Stimulated activated CD4-positive, alpha-beta T cell treated with anti-CD3 and anti-CD28 coated beads, Interleukin-15, amount 100 ng/mL, for 24 hours (primary cell): ENCODE measurements around the gene VPS37D.

ENCODE experiments used
- DNase-seq: peaks from one replicate; pipeline ENCODE4 v3.0.0-alpha.2; 2020

Gene VPS37D

DNA sequence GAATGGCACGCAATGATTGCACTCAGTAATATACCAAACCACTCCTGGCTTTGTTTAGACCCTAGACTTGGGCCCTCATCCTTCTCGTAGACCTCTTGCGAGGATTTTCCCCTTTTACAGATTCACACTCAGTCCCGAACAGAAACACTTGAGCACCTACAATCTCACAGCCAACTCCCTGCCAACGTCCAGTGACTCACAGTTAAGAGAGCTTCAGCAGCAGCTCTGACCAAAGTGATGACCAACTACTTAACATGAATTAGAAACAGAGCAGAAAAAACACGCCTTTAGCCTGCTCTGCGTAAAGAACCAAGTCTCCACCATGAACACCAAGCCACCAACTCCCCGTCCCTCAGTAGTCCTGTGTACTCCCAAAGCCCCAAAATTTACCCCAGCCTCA, 13.4 kb downstream of the VPS37D start:
- no peak for DNase-seq

DNA sequence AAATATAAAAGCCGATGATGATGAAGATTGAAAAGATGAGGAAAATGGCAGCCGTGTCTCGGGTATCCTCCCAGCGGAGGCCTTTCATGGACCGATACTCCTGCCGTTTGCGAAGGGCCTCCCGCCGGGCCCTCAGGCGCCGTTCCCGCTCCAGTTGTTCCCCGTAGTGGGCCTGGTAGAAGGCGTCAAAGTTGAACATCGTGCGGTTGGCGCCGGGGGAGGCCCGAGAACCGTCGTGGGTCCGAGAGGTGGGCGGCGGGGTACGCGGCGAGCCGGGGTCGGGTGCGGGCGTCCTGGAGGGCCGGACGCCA, 15.1 kb downstream of the VPS37D start:
- DNase-seq = no peak

DNA sequence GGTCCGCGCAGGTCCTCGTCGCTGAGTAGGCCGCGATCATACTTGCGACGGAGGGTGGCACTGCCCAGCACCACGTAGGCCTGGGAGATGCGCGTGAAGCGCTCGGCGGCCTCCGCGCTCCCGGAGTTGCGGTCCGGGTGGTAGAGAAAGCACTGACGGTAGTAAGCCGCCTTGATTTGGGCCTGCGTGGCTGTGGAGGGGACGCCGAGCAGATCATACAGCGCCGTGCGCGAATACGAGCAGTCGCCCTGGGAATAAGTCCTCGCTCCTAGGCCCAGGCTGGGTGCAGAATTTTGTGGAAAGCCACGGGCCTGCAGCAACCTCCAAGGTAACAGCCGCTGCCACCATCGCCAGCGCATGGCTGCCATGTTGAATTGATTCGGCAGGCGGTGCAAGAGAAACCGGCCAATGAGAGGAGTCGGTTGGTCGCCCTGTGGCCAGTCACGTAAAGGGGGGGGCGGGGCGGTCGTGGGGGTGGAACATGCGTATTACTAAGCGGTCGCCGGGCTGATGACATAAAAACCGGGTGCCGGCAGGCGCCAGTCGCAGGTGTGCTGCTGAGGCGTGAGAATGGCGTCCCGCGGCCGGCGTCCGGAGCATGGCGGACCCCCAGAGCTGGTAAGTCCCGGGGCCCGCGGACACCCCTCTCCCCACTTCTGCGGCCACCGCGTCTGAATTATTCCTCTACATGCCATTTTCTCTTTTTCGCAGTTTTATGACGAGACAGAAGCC, 15.6 kb downstream of the VPS37D start, which contains the start of the genes BUD23 and DNAJC30:
Gene BUD23, plus strand, starts transcription at position 542 of the 732 bp plus-strand sequence. Its CDS starts 29 bp downstream, at position 571.
Gene DNAJC30, minus strand, starts transcription at position 398 of the 732 bp plus-strand sequence. Its CDS starts 30 bp downstream, at position 368.
- DNase-seq = peak; percentile 98

DNA sequence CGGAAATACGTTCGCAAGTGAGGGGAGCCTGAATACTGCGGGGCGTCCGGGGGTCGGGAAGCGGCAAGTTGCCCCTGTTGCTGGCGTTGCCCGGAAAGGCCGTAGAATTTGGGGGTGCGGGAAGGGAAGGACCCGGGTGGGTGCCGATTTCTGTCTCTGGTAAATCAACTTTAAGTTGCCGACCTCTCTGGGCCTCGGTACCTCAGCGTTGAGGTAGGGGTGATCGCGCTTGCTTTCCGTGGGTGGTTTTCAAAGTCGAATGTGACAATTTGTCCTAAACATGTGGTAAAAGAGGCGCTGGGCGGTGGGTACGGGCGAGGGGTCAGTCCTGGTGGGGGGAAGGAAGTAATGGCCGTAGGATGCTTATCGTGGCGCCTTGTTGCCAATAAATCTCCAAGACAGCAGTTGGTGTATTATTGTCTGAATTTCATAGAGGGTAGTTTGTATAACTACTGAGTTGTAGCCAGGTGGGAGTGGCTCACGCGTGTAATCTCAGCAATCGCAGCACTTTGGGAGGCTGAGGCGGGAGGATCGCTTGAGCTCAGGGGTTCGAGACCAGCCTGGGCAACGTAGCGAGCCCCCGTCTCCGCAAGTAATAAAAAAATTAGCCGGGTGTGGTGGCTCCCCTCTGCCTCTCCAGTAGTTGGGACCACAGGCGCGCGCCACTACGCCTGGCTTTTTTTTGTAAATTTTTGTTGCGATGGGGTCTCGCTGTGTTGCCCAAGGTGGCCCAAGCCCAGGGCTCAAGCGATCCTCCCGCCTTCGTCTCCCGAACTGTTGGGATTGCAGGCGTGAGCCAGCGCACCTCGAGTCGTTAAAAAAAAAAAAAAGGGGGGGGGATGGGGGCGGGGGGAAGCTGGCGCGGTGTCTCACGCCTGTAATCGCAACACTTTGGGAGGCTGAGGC, 16.4 kb downstream of the VPS37D start:
- peak; percentile 30 for DNase-seq

DNA sequence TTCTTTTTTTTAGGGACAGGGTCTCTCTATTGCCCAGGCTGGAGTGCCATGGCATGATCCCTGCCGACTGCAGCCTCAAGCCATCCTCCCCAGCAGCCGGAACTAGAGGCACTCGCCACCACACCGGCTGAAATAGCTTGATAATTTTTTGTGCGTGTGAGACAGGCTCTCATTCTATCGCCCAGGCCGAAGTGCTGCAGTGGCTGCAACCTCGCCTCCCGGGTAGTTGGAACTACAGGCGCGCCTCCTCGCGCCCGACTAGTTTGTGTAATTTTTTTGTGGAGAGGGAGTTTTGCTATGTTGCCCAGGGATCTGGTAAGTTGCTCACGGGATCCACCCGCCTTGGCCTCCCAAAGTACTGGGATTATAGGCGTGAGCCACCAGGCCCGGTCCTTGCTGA, 17.7 kb downstream of the VPS37D start:
- DNase-seq = no peak

DNA sequence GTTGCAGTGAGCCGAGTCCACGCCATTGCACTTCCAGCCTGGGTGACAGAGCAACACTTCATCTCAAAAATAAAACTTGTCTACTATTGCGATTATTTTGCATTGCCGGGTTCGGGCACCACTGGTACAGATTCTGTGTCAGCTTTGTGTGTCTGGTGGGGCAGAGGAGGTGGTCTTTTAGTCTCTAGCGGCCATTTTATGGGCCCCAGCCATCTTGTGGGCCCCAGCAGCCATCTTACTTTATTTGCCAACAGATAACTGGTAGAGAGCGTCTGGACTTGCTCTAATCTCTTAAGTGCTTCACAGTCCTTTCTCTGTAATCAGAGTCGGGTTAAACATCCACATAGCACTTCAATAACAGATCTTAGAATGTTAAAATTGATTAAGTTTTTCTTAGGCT, 20.7 kb downstream of the VPS37D start:
- no peak for DNase-seq

DNA sequence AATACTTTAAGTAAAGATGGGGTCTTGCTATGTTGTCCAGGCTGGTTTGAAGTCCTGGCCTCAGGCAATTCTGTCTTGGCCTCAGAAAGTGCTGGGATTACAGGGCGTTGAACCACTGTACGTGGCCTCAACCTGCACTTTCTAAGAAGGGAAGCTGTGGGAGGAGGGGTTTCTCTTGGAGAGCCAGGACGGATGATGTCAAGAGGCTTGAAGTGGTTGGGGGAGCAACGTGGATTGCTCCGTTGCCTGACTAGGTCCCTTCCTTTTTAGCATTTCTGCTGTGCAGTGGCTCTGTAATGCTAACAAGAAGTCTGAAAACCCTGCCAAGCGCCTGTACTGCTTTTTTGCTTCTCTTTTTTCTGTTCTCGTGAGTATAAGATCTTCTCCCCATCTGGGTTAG, 23.0 kb downstream of the VPS37D start:
- DNase-seq = no peak

DNA sequence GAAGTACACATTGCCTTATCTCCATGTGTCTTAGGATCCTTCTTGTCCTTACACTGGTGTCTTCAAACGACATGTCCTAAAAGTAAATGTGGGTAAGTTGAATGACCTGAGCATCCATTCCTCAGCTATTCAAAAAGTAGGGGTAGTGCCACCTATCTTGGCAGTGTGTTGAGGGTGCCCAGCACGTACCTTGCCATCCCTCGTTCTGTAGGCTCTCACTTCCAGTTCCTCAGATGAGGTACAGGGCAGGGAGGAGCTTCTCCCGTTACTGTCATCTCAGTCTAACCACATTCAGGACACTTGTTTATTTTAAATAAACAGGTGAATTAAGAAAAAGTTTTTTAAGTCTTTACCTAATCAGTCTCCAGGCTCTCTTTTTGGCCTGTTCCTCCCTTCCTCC, 28.7 kb downstream of the VPS37D start:
- DNase-seq = no peak

DNA sequence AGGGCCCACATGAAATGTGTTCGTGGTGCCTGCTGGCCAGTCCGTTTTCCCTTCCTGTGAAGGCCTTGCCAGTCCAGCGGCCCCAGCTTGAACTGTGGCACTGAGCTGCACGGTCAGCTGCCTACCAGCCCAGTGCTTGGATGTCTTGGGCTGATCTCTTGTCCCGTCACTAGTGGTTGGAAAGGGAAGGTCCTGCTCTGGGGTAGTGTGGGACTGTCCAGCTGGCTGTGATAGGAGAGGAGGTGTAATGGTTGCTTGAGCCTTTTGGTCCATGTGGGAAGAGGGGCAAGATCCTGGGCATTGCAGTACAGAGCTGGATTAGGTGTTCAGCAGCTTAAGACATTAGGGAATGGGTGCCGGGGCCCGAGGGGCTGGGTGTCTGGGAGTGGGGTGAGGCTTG, 30.8 kb downstream of the VPS37D start:
- no peak for DNase-seq

DNA sequence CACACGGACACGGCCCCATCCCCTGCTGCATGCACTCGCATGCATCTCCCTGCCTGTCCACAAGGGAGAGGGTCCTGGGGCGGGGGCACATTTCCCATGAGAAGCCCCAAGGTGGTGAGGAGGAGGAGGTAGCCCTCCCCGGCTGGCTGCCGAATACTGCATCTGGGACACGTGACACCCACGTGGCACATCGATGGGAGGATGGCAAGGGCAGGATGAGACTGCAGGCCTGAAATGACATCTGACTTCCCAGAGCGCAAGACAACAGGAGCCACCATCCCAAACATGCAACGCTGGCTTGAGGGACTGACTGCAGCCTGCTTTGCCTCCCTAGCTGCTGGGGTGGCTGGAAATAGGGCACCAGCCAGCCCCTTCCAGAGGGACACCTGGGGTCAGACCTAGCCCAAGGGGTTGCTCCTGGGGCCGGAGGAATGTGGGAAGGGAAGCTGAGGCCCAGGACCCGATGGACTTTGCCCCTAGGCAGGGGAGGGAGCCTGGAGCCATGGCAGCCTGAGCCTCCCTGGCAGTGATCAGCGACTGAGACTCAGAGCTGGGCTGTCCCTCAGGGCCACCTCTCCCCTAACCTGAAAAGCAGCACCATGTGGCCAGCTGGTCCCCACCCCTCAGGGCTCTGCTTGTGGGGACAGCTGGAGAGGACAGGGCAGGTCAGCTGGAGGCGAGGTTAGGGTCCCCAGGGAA, 31.9 kb downstream of the VPS37D start:
- no peak for DNase-seq

DNA sequence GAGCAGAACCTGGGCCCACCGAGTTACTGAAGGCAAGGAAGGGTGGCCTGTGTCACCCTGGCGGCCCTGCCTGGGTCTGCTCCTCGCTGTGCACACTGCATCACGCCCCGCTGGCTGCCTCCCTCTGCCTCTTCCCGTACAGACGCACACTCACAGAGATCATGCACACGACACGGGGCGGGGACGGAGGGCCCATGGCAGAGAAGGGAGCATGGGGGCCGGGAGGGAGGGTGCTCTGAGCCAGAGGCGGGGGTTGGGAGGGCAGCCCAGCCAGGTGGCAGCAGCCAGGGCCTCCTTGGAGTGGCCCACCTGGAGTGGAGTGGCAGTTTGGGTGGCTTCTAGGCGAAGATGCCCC, 32.4 kb downstream of the VPS37D start:
- DNase-seq = no peak

DNA sequence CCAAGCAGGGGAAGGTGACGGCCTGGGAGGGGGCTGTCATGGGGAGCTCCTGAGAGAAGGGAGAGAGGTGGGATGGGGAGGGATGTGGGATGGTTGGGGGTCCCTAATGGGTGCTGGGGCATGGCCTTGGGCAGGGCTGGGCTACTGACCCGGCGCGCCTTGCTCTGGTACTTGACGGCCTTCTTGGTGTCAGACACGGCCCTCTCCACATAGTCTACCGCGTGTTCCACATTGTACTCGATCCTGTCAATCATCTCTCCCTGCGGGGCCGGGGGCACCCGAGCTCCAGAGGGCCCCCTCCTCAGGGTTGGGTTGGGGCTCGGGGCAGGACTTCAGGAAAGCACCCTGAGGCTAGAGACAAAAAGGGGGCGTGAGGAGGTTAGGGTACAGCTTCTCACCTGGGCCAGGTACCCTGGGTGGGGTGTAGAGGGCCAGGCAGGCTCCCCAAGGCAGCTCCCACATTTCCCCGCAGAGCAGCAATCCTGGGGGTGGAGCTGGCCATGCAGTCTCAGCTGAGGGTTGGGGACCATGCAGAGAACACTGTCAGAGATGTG, 33.0 kb downstream of the VPS37D start:
- no peak for DNase-seq

DNA sequence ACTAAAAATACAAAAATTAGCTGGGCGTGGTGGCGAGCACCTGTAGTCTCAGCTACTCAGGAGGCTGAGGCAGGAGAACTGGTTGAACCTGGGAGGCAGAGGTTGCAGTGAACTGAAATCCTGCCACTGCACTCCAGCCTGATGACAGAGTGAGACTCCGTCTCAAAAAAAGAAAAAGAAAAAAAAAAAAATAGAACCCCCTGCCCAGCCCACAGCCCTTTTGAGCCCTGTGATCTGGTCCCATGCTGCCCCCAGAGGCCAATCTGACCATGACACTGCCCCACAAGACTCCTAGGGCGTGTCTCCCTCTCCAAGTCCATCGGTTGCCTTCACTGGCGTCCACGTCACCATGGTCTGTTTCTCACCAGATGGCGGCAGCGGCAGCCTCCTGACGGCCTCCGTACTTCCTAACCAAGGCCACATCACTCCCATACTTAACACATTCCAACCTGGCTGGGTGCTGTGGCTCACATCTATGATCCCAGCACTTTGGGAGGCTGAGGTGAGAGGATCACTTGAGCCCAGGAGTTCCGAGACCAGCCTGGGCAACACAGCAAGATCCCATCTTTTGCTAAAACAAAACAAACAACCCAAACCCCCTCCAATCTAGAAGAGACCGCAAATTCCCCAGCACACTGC, 33.8 kb downstream of the VPS37D start:
- peak; percentile 54 for DNase-seq

DNA sequence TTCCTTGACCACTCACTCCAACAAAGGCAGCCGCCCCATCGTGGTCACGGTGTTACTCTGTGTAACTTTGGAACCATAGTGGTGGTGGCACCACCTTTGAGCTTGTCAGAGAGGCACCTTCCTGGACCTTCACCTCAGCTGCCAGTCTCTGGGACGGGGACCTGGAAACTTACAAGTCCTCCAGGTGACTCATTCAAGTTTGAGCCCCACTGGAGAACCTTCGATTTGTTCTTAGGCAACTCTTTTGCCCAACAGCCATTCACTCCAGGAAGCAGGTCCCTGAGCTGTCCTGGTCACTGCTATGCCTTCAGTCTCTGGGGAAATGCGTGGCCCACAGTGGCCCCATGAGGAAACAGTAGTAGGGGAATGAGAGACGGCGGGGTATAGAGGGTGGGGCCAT, 34.6 kb downstream of the VPS37D start:
- no peak for DNase-seq

DNA sequence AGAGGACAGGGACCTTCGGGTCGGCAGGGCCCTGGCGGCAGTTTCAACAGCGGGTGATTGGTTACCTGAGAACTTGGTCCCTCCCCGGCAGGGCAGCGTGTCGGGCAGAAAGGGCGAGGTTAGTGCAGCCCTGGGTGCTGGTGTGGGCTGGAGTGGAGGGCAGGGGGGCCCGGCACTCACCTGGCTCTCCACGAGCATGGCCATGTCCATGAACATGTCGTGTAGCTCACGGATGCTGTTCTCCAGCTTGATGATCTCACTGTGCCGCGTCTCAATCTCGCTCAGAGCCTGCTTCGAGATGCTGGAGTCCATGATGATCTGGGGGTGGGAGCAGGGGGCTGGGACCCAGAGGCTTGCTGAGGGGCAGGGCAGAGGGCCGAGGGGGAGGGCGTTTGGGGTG, 35.0 kb downstream of the VPS37D start:
- DNase-seq = no peak

DNA sequence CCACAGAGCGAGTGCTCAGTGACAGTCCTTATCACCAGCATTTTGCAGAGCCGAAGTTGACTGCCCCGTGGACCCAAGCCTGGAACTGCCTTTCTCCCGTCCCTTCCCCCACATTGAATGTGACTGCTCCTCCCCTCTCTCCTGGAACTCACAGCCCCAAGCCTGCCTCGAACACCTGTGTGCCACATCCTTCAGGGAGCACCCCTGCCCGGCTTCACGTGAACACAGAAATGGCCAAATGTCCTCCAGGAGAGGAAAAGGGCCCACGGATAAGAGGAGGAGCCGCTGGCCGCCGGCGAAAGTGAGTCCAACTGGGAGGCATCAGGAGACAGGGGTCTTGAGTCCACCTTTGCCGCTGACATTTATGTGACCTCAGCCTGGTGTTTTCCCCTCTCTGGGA, 35.6 kb downstream of the VPS37D start:
- DNase-seq = no peak

DNA sequence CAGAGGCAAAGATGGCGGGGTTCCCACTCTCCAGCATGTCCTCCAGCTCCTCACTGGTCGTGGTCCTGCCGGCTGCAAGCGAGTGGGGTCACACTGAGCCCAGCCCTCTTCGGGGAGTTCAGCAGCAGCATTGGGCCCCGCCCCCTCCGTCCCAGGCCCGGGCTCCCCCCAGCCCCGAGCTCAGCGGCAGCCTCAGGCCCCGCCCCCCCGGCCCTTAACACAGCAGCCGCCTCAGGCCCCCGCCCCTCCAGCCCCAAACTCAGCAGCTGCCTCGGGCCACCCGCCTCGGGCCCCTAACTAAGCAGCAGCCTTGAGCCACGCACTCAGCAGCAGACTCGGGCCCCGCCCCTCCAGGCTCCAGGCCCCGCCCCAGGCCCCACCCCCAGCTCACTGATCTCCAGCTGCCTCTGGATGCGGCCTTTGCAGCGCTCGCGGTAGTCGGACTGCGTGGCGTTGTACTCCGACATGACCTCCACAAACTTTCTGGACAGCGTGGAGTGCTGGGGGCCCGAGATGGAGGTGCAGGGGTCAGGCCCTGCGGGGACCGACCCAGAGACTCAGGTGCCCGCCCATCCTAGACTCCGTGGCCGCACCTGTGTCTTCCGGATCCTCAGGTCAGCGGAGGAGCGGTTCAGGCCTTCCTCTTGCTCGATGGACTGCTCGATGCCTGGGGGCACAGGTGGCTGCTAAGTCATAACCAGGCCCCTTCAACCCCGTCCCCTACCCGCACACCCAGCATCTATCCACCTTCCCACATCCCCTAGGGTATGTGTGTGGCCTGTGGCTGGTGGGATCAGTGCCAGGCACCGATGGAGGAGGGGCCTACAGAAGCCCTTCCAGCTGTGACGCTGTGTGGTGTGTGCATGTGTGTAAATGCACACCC, 36.4 kb downstream of the VPS37D start:
- peak; percentile 60 for DNase-seq

DNA sequence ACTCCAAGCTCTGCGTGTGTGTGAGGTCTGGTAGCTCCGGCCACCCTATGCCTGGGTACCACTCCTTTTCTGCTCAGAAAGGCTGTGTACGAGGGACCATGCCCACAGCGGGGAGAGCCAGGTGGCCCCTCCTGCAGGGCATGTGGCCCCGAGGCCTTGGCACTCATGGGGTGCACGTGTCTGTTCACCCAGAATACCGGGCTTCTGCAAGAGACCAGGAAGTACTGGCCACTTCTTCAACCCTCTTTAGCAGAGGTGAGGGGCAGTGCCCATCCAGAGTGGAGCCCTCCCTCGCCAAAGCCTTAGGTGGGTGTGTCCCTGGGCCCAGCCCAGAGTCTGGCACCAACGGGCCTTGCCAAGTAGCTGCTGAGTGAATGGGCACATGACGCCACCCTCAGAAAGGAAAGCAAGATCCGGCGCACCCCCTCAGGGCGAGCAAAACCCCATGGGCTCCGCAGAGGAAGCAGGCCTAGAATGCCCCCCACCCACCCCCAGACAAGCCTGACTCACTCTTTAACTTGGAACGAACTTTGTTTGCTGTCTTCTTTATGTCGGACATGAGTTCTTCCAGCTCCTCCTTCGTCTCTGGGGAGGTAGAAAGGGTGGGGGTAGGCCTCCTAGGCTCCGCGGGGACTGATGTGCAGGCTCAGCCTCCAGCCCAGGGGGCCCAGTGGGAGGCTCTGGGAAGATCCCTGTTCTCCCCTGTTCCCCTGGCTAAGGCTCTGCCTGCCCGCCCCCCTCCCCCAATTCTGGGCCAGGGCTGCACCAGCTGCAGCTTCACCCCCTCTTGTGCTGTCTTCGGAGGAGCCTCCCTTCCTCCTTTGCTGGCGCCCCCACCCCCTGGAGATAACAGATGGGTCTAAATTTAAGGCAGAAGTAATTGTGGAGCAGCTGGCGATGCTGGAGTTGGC, 37.3 kb downstream of the VPS37D start:
- no peak for DNase-seq

DNA sequence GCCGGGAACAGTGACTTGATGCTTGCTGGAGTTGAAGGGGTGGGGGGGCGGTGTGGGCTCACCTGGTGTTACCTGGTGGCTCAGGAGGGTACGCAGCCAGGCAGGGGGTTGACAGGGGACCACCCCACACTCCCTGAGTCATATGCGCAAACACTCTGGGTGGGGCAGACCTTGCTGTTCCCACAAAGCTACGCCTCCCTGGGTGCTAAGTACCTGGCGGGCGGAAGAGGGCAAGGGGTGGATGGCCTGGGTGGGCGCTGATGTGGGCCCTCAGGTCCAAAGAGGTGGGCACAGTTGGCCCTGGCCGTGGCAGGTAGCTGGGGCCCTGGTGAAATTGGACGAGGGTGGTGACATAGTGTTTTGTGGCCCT, 37.9 kb downstream of the VPS37D start:
- no peak for DNase-seq

DNA sequence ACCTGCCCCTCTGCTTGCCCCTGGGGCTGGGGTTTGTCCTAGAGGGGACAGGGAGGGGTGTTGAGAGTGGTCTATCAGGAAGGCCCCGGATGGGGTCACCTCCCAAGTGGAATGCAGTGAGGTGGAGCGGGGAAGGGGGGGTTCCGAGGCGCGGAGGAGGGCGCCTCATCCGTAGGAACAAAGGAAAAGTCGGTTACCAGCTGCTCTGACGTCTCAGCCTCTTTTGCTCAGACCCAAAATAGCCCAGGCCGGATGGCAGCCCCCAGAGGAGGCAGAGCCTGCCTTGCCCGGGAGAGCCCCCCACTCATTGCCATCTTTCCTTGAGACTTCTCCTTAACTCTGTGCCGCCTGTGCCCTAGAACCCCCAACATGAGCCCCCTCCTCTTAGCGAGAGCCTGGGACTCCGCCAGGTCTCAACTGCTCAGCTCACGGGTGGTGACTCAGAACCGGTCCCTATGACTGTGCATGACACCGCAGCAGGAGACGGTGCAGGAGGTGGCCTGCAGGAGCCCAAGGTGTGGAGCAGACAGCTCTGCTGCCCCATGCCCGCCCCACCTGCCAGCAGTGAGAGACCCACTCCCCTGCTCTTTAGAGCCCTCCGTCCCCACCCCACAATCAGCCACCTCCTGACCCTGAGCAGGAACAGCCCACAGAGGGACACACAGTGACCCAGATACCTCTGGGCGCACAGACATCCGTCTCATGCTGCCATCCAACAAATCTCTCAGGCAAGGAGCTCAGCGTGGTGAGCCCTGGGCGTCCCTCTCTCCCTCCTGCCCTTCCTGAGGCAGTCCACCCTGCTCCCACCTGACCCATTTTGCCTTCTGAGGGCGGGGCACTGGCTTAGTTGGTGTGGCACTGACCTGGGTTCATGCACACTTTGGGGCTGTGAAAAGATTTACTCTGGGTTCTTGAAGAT, 38.8 kb downstream of the VPS37D start:
- DNase-seq = peak; percentile 70
